ENCODE data around the gene MPP1. TPM values are rescaled to one million over a fixed set of nuclear protein-coding genes. Genes with fewer than 3 reads are reported as not detected.

The MPP1 gene
- total RNA-seq, 1 experiment from 2014 or later = 89.3 TPM

GRCh38 chrX:154730253-154730891 is 74.9 kb downstream of the MPP1 start:
- no peak for DNase-seq (ENCODE audit: low read depth, low spot score)
- BruUV-seq (replicated peaks) = no TSS peak
- CTCF ChIA-PET = no interaction called here

GRCh38 chrX:154729439-154729838 is 75.8 kb downstream of the MPP1 start:
- ChIA-PET CTCF (no interaction called here), POLR2A (no interaction called here)
- no peaks in the 10 kb centered on the region for H3K9me3 ChIP-seq (ENCODE audit: control insufficient read depth, insufficient read depth, low read depth, low read length)

More at GRCh38 chrX:154730253-154730891, 74.9 kb downstream of the MPP1 start:
- POLR2A ChIA-PET = no interaction called here
- ATAC-seq = no peak
- H3K4me3 ChIP-seq (ENCODE audit: low read depth in 2 of 2, low read length in 2 of 2) = no peak overlapping the region
- H3K36me3 ChIP-seq (ENCODE audit: control insufficient read depth, insufficient read depth, low read length) = no peaks in the 10 kb centered on the region
- H3K4me1 ChIP-seq (ENCODE audit: control insufficient read depth, insufficient read depth, low read length) = peaks cover 80% of the 10 kb centered on the region
- no peaks in the 10 kb centered on the region for H3K9me3 ChIP-seq (ENCODE audit: control insufficient read depth, insufficient read depth, low read depth, low read length)
- H3K27me3 ChIP-seq (ENCODE audit: control insufficient read depth, insufficient read depth, low read length) = no peaks in the 10 kb centered on the region
- H3K27ac ChIP-seq (ENCODE audit: low read length) = peak overlapping the region; percentile 89
- TF ChIP-seq, protein P1, sequence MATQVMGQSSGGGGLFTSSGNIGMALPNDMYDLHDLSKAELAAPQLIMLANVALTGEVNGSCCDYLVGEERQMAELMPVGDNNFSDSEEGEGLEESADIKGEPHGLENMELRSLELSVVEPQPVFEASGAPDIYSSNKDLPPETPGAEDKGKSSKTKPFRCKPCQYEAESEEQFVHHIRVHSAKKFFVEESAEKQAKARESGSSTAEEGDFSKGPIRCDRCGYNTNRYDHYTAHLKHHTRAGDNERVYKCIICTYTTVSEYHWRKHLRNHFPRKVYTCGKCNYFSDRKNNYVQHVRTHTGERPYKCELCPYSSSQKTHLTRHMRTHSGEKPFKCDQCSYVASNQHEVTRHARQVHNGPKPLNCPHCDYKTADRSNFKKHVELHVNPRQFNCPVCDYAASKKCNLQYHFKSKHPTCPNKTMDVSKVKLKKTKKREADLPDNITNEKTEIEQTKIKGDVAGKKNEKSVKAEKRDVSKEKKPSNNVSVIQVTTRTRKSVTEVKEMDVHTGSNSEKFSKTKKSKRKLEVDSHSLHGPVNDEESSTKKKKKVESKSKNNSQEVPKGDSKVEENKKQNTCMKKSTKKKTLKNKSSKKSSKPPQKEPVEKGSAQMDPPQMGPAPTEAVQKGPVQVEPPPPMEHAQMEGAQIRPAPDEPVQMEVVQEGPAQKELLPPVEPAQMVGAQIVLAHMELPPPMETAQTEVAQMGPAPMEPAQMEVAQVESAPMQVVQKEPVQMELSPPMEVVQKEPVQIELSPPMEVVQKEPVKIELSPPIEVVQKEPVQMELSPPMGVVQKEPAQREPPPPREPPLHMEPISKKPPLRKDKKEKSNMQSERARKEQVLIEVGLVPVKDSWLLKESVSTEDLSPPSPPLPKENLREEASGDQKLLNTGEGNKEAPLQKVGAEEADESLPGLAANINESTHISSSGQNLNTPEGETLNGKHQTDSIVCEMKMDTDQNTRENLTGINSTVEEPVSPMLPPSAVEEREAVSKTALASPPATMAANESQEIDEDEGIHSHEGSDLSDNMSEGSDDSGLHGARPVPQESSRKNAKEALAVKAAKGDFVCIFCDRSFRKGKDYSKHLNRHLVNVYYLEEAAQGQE (IDR thresholded peaks at IDR 0.05; ENCODE audit: insufficient read depth in 1 of 2, low read depth in 2 of 2, low read length in 1 of 2) = no peak
- TF ChIP-seq CTCF (IDR thresholded peaks at IDR 0.05) = no peak
- TF ChIP-seq TCF7L2 (IDR thresholded peaks at IDR 0.05; ENCODE audit: low read depth, low read length) = no peak
- TF ChIP-seq POLR2AphosphoS5 (IDR thresholded peaks at IDR 0.05; ENCODE audit: low read depth, low read length) = no peak
- TF ChIP-seq SIN3A (IDR thresholded peaks at IDR 0.05; ENCODE audit: borderline replicate concordance, insufficient read depth, low read depth, low read length) = no peak
- intact Hi-C loops (cut with micrococcal nuclease; ENCODE audit: unreplicated experiment) (no loop called here), in situ Hi-C loops (cut with HindIII; ENCODE audit: low pct_unique_long_range_greater_than_20kb, low sequenced_read_pairs) (no loop called here)

More at GRCh38 chrX:154729439-154729838, 75.8 kb downstream of the MPP1 start:
- Histone ChIP-seq H3K27ac (ENCODE audit: low read length) (peak overlapping the region; percentile 89), H3K27me3 (ENCODE audit: control insufficient read depth, insufficient read depth, low read length) (no peaks in the 10 kb centered on the region), H3K4me3 (ENCODE audit: low read depth in 2 of 2, low read length in 2 of 2) (no peak overlapping the region), H3K36me3 (ENCODE audit: control insufficient read depth, insufficient read depth, low read length) (no peaks in the 10 kb centered on the region), H3K4me1 (ENCODE audit: control insufficient read depth, insufficient read depth, low read length) (peaks cover 77% of the 10 kb centered on the region)
- in situ Hi-C loops (cut with HindIII; ENCODE audit: low pct_unique_long_range_greater_than_20kb, low sequenced_read_pairs) = no loop called here
- ATAC-seq = no peak
- no peak for DNase-seq (ENCODE audit: low read depth, low spot score)
- intact Hi-C loops (cut with micrococcal nuclease; ENCODE audit: unreplicated experiment) = no loop called here
- no TSS peak for BruUV-seq (replicated peaks)
- TF ChIP-seq, protein P1 (IDR thresholded peaks at IDR 0.05; ENCODE audit: insufficient read depth in 1 of 2, low read depth in 2 of 2, low read length in 1 of 2) = no peak
- TF ChIP-seq TCF7L2 (IDR thresholded peaks at IDR 0.05; ENCODE audit: low read depth, low read length) = no peak
- no peak for TF ChIP-seq SIN3A (IDR thresholded peaks at IDR 0.05; ENCODE audit: borderline replicate concordance, insufficient read depth, low read depth, low read length)

Other genes with a start within 250 kb of the MPP1 start
- gene CTAG1A, start 220.4 kb downstream of the MPP1 start, total RNA-seq (2021; ENCODE audit: unreplicated experiment) = not detected
- not detected for gene CTAG1B, start 186.2 kb downstream of the MPP1 start, total RNA-seq (2021; ENCODE audit: unreplicated experiment)
- not detected for gene CTAG2, start 151.9 kb downstream of the MPP1 start, total RNA-seq (2021; ENCODE audit: unreplicated experiment)
- 8.2 TPM for gene GAB3, start 54.4 kb downstream of the MPP1 start, total RNA-seq (2021; ENCODE audit: unreplicated experiment)
- 179 TPM for gene DKC1, start 42.6 kb downstream of the MPP1 start, total RNA-seq (2021; ENCODE audit: unreplicated experiment)
- gene SMIM9, start 29.2 kb upstream of the MPP1 start, total RNA-seq (2021; ENCODE audit: unreplicated experiment) = not detected
- 122 TPM for gene F8A1, start 80.9 kb upstream of the MPP1 start, total RNA-seq (2021; ENCODE audit: unreplicated experiment)
- 12.4 TPM for gene F8, start 217.2 kb upstream of the MPP1 start, total RNA-seq (2021; ENCODE audit: unreplicated experiment)
- 68.8 TPM for gene FUNDC2, start 221.4 kb upstream of the MPP1 start, total RNA-seq (2021; ENCODE audit: unreplicated experiment)